Uterus (tissue), 4 donors: ENCODE data around the gene TCF4. TPM values are rescaled to one million over a fixed set of nuclear protein-coding genes. Genes with fewer than 3 reads are reported as not detected.

Experiments
- DNase-seq, 2 donors: peaks; one replicate each; pipeline ENCODE4 v3.0.0-alpha.2; 2019 to 2020
- H3K27ac ChIP-seq, 2 donors: fragments of 200-600 bp; sonication (generic); 1 replicate in 1 of 2; 2 replicates in 1 of 2; pipeline ENCODE4 v1.5.1; 2016 to 2018
- H3K27me3 ChIP-seq, 2 donors: fragments of 200-600 bp; sonication (generic); one replicate each; pipeline ENCODE4 v1.5.1; 2018 to 2019; ENCODE audit warnings: control low read depth in 1 of 2
- H3K36me3 ChIP-seq, 2 donors: fragments of 200-600 bp; sonication (generic); one replicate each; pipeline ENCODE4 v1.5.1; 2019; ENCODE audit warnings: control low read depth in 1 of 2
- H3K4me1 ChIP-seq, 2 donors: fragments of 200-600 bp; sonication (generic); one replicate each; pipeline ENCODE4 v1.5.1; 2018 to 2019; ENCODE audit warnings: control low read depth in 1 of 2
- H3K4me3 ChIP-seq, 2 donors: fragments of 200-600 bp; sonication (generic); 1 replicate in 1 of 2; 2 replicates in 1 of 2; pipeline ENCODE4 v1.5.1; 2018 to 2019; ENCODE audit warnings: mild to moderate bottlenecking in 1 of 2
- H3K9me3 ChIP-seq, 2 donors: fragments of 200-600 bp; sonication (generic); one replicate each; pipeline ENCODE4 v1.5.1; 2019; ENCODE audit warnings: control low read depth in 1 of 2
- CTCF ChIP-seq, 4 experiments: fragments of 200-600 bp in 2 of 4; fragments of 450-650 bp in 2 of 4; sonication (generic) in 2 of 4; IDR thresholded peaks; one replicate each; pipeline ENCODE4 v1.5.1; 2016 to 2019; ENCODE audit warnings: antibody characterized with exemption in 4 of 4, mild to moderate bottlenecking in 2 of 4, moderate library complexity in 1 of 4
- POLR2A ChIP-seq, 2 donors: fragments of 450-650 bp; IDR thresholded peaks; one replicate each; pipeline ENCODE4 v1.6.1; 2016; ENCODE audit warnings: antibody characterized with exemption in 2 of 2, mild to moderate bottlenecking in 1 of 2, moderate library complexity in 1 of 2
- intact Hi-C: fragments of 100-400 bp; cut with DNase I; formaldehyde crosslinking; loops from one replicate; pipeline ENCODE4 v1.15.1; 2023; ENCODE audit warnings: low total_unique reads
- total RNA-seq, 4 donors: library from RNA; depleted of rRNA in 3 of 4; stranded (reverse); fragments of >200 nt in 3 of 4; gene quantifications; one replicate each; pipeline versions ENCODE4 v1.1.0 to v1.2.4, GENCODE V29; 2014 to 2023
- donor health status: DM: yes; HTN: yes; CAD: no.

The TCF4 gene
- total RNA-seq, 4 donors from 2014 or later: 123 to 514 (median 163) TPM

DNA sequence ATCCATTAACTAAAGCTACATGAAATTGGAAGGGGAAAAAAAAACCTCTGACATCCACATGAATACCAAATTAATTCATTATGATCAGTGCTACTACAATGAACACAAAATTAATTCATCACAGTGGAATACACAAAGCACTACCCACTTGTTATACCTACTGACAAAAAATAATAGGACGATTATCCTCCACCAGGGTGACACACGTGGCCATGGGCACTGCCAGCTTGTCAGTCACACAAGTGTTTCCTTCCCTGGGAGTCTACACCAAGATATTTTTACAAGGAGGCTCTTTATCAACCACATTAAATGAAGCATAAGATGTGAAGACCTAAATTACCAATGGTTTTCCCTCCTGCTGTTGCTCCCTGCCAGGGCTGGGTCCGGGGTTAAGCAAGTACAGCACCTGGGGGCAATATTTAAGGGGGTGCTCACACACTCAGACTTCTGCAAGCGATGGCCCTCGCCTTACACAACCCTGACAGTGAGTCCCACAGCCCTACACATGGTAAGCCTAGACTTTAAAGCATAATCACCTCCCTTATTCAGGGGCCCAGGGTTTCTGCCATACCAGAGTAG, 90.1 kb downstream of the TCF4 start:
- Histone ChIP-seq H3K4me1 (peaks cover 0 to 17% of the 10 kb centered on the region in 2 donors), H3K27ac (no peak overlapping the region), H3K4me3 (no peak overlapping the region), H3K36me3 (no peaks in the 10 kb centered on the region), H3K27me3 (no peaks in the 10 kb centered on the region), H3K9me3 (no peaks in the 10 kb centered on the region)
- intact Hi-C loops: no loop called here
- TF ChIP-seq POLR2A (IDR thresholded peaks at IDR 0.05): no peak
- TF ChIP-seq CTCF (IDR thresholded peaks at IDR 0.05): no peak
- no peak for DNase-seq

DNA sequence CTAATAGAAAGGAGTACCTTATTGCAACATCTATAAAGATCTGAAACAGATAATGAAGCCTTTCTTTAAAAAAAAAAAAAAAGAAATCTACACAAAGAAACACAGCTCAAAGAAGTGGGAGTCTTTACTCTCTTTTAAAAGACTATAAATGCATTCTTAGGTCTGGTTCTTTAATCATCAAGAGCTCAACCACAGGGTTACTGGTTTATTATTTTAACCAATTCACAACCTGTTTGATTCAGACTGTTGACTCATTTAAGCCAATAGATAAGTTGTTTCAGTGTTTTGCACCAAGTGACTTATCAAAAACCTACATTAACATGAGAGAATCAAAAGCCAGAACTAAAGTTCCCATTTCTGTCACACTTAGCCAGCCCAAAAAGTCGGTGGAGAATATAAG, 93.1 kb downstream of the TCF4 start:
- Histone ChIP-seq H3K27ac (no peak overlapping the region), H3K4me1 (peaks cover 0 to 2% of the 10 kb centered on the region in 2 donors), H3K27me3 (no peaks in the 10 kb centered on the region), H3K36me3 (no peaks in the 10 kb centered on the region), H3K4me3 (no peak overlapping the region), H3K9me3 (no peaks in the 10 kb centered on the region)
- DNase-seq: no peak
- TF ChIP-seq CTCF (IDR thresholded peaks at IDR 0.05) (no peak), POLR2A (IDR thresholded peaks at IDR 0.05) (no peak)
- intact Hi-C loops: no loop called here

GRCh38 chr18:55494441-55494840, 93.6 kb downstream of the TCF4 start:
- no peak for DNase-seq
- Histone ChIP-seq H3K27ac (no peak overlapping the region), H3K9me3 (no peaks in the 10 kb centered on the region), H3K36me3 (no peaks in the 10 kb centered on the region), H3K4me1 (no peaks in the 10 kb centered on the region), H3K4me3 (no peak overlapping the region), H3K27me3 (no peaks in the 10 kb centered on the region)
- TF ChIP-seq POLR2A (IDR thresholded peaks at IDR 0.05) (no peak), CTCF (IDR thresholded peaks at IDR 0.05) (no peak)
- intact Hi-C loops: no loop called here

DNA sequence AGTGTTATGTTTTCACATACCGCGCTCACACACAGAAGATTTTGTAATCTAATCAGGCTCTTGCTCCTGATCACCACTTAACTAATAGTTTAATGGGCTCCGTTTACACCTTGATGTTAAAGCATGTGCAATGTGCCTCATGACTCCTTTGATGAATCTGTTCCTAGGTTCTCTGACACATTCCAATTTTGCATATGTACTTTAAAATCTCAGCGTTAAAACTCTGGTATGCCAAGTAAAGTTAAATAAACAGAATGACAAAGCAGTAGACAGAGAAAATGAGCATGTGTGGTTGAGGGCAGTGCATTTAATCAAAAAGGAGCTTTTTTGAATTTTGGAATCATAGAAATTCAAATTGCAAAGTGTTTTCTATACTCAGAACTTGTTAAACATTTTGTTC, 96.4 kb downstream of the TCF4 start:
- no peaks in the 10 kb centered on the region for H3K4me1 ChIP-seq
- no peaks in the 10 kb centered on the region for H3K27me3 ChIP-seq
- no peak overlapping the region for H3K27ac ChIP-seq
- TF ChIP-seq POLR2A (IDR thresholded peaks at IDR 0.05) (no peak), CTCF (IDR thresholded peaks at IDR 0.05) (no peak)
- no peak overlapping the region for H3K4me3 ChIP-seq
- no peaks in the 10 kb centered on the region for H3K9me3 ChIP-seq
- DNase-seq: no peak
- intact Hi-C loops: no loop called here
- no peaks in the 10 kb centered on the region for H3K36me3 ChIP-seq

- no peaks in the 10 kb centered on the region for H3K27me3 ChIP-seq
- peak overlapping the region in 1 of 2 donors; percentile 2 for H3K27ac ChIP-seq
- H3K9me3 ChIP-seq: no peaks in the 10 kb centered on the region
- H3K36me3 ChIP-seq: no peaks in the 10 kb centered on the region
- no peak overlapping the region for H3K4me3 ChIP-seq
- DNase-seq: no peak
- intact Hi-C loops: no loop called here
- no peak for TF ChIP-seq POLR2A (IDR thresholded peaks at IDR 0.05)
- H3K4me1 ChIP-seq: no peaks in the 10 kb centered on the region
These were observed 98.7 kb downstream of the TCF4 start for GRCh38 chr18:55489034-55489986.
